IPS-15b (cell line): ENCODE data around the gene SMIM5.

Source experiments
- H3K27me3 ChIP-seq: one replicate; pipeline ENCODE4 v1.6.1; 2013; ENCODE audit warnings: low read length; ENCODE audit not compliant: control insufficient read depth, insufficient read depth
- H3K36me3 ChIP-seq: one replicate; pipeline ENCODE4 v1.6.1; 2013; ENCODE audit warnings: low read length; ENCODE audit not compliant: control insufficient read depth, insufficient read depth
- H3K4me1 ChIP-seq: one replicate; pipeline ENCODE4 v1.6.1; 2013; ENCODE audit warnings: mild to moderate bottlenecking, low read length; ENCODE audit not compliant: control insufficient read depth, insufficient read depth
- H3K4me3 ChIP-seq: one replicate; pipeline ENCODE4 v1.5.1; 2013; ENCODE audit warnings: low read depth, low read length
- H3K9ac ChIP-seq: one replicate; pipeline ENCODE4 v1.6.1; 2013; ENCODE audit warnings: low read depth, mild to moderate bottlenecking, low read length
- H3K9me3 ChIP-seq: one replicate; pipeline ENCODE4 v1.6.1; 2013; ENCODE audit warnings: mild to moderate bottlenecking, low read length; ENCODE audit not compliant: control insufficient read depth, insufficient read depth

SMIM5 gene

DNA sequence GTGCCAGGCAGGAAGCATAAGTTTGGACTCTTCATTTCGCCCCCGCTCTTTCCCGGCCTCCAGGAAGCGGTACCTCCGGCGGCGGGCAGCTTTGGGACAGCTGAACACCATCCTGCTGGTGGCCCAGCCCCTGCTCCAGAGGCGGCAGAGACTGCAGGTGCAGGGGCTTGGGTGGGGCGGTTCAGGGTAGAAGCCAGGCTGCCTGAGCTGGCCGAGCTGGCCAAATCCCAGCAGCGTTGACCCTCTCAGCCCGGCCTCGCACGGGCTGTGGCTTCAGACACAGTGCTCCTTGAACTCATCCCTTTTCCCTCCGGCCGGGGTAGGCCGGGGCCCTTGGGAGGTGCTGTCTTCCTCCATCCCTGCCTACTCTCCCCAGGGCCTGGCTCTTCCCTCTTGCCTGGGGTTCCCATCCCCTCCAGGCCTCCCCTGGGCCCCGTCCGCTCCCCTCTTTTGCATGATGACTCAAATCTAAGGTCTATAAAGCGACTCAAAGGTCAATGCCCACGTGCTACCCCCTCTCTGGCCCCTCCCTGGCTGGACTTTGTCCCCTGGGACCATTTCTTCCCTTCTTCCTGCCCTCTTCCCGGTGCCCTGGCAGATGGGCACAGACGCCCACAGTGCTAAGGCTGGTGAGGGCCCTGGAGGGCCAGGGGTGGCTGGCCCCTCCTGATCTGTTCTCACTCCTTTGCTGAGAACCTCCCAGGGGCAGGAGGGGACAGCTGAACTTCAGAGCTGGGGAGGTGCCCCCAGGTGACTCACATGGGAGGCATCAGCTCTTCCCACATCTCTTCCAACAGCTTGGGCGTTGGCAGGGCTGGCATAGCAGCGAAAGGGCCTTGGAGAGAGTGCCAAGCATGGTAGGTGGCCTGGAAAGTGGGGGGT, 22.9 kb upstream of the SMIM5 start:
- H3K4me1 ChIP-seq, result no peaks in the 10 kb centered on the region
- H3K27me3 ChIP-seq, result no peaks in the 10 kb centered on the region
- H3K9ac ChIP-seq, result no peak overlapping the region
- peaks cover 4% of the 10 kb centered on the region for H3K36me3 ChIP-seq
- no peaks in the 10 kb centered on the region for H3K9me3 ChIP-seq
- H3K4me3 ChIP-seq, result no peak overlapping the region

DNA sequence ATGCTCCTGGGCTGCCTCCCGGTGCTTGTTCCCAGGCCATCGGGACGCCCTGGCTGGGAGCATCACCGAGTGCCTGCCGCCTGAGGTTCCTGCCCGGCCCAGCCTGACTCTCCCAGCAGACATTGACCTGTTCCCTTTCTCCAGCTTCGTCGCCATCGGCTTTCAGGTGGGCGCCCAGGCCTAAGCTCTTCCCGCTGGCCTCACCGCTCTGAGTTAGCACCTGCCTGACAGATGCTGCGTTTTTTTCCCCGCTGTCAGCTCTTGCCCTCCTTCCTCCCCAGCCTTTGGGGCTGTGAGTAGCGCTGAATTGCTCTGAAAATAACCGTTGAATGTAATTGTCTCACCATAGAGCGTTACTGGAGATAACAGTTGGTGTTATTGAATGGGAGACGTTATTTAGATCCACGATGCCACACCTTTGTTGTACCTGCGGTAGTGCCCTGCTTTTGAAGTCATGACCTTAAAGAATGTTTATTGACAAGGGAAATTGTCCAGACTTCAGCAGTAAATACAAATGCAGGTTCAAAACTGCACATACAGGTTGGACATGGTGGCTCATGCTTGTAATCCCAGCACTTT, 21.3 kb upstream of the SMIM5 start:
- Histone ChIP-seq H3K4me3 (no peak overlapping the region), H3K9me3 (no peaks in the 10 kb centered on the region), H3K4me1 (no peaks in the 10 kb centered on the region), H3K27me3 (no peaks in the 10 kb centered on the region), H3K36me3 (peaks cover 4% of the 10 kb centered on the region), H3K9ac (no peak overlapping the region)

- Histone ChIP-seq H3K36me3 (peaks cover 4% of the 10 kb centered on the region), H3K27me3 (no peaks in the 10 kb centered on the region), H3K9ac (no peak overlapping the region), H3K4me1 (no peaks in the 10 kb centered on the region), H3K4me3 (no peak overlapping the region), H3K9me3 (no peaks in the 10 kb centered on the region)
These were observed 20.2 kb upstream of the SMIM5 start for GRCh38 chr17:75612906-75613626.

GRCh38 chr17:75614006-75614405, 19.2 kb upstream of the SMIM5 start:
- Histone ChIP-seq H3K4me1 (no peaks in the 10 kb centered on the region), H3K27me3 (no peaks in the 10 kb centered on the region), H3K4me3 (no peak overlapping the region), H3K9ac (no peak overlapping the region), H3K36me3 (peaks cover 4% of the 10 kb centered on the region), H3K9me3 (no peaks in the 10 kb centered on the region)

DNA sequence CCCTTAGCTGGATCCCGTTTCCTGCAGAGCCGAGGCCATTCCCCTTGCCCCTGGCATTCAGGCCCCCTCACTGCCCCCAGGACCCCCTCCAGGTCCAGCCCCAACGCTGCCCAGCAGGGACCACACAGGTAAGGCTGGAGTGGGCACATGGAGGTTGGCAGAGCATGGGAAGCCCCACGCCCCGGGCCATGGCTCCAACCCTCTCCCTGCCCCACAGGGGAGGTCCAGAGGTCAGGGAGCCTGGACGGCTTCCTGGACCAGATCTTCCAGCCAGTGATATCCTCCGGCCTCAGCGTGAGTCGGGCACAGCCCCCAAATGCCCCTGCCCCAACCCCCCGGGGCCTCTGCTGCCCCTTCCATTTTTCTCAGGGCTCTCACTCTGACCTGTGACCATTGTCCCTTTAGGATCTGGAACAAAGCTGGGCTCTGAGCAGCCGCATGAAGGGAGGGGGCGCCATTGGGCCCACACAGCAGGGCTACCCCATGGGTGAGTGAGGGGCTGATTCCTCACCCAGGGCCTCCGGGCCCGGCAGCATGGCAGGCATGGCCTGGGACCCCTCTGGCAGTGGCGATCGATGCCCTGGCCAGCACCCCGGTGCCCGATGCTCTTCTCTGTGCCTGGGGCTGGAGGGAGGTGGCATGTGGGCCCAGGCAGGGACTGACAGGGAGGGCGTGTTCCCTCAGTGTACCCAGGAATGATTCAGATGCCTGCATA, 18.5 kb upstream of the SMIM5 start:
- no peak overlapping the region for H3K4me3 ChIP-seq
- H3K4me1 ChIP-seq, result no peaks in the 10 kb centered on the region
- peaks cover 4% of the 10 kb centered on the region for H3K36me3 ChIP-seq
- H3K27me3 ChIP-seq, result no peaks in the 10 kb centered on the region
- no peak overlapping the region for H3K9ac ChIP-seq
- no peaks in the 10 kb centered on the region for H3K9me3 ChIP-seq

DNA sequence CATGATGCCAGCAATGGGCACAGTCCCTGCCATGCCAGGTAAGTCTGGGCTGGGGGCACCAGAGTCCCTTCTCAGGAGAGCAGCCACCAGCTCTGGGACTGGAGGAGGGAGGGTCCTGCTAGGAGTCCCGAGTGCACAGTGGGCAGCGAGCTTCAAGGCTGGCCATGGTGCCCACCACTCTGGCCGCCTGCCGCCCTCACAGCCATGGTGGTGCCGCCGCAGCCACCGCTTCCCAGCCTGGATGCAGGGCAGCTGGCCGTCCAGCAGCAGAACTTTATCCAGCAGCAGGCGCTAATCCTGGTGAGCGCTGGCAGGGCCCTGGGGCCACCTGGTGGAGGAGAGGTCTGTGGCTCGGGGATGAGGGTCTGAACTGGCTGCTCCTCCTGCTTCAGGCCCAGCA, 17.9 kb upstream of the SMIM5 start:
- no peaks in the 10 kb centered on the region for H3K9me3 ChIP-seq
- H3K4me3 ChIP-seq, result no peak overlapping the region
- H3K9ac ChIP-seq, result no peak overlapping the region
- H3K27me3 ChIP-seq, result no peaks in the 10 kb centered on the region
- peaks cover 4% of the 10 kb centered on the region for H3K36me3 ChIP-seq
- H3K4me1 ChIP-seq, result no peaks in the 10 kb centered on the region

- H3K27me3 ChIP-seq, result no peaks in the 10 kb centered on the region
- no peaks in the 10 kb centered on the region for H3K4me1 ChIP-seq
- peaks cover 4% of the 10 kb centered on the region for H3K36me3 ChIP-seq
- no peaks in the 10 kb centered on the region for H3K9me3 ChIP-seq
- no peak overlapping the region for H3K4me3 ChIP-seq
- no peak overlapping the region for H3K9ac ChIP-seq
These were observed 16.6 kb upstream of the SMIM5 start for GRCh38 chr17:75616521-75617122.

- H3K36me3 ChIP-seq, result peaks cover 4% of the 10 kb centered on the region
- H3K9ac ChIP-seq, result no peak overlapping the region
These were observed 16.0 kb upstream of the SMIM5 start for GRCh38 chr17:75617218-75617617.

GRCh38 chr17:75617675-75618074, 15.6 kb upstream of the SMIM5 start:
- Histone ChIP-seq H3K9me3 (no peaks in the 10 kb centered on the region), H3K4me1 (no peaks in the 10 kb centered on the region), H3K9ac (no peak overlapping the region), H3K4me3 (no peak overlapping the region), H3K27me3 (no peaks in the 10 kb centered on the region), H3K36me3 (peaks cover 4% of the 10 kb centered on the region)

More at GRCh38 chr17:75617218-75617617, 16.0 kb upstream of the SMIM5 start:
- Histone ChIP-seq H3K27me3 (no peaks in the 10 kb centered on the region), H3K4me1 (no peaks in the 10 kb centered on the region), H3K9me3 (no peaks in the 10 kb centered on the region), H3K4me3 (no peak overlapping the region)

GRCh38 chr17:75619506-75620431, 13.5 kb upstream of the SMIM5 start:
- no peak overlapping the region for H3K9ac ChIP-seq
- H3K9me3 ChIP-seq, result no peaks in the 10 kb centered on the region
- peaks cover 4% of the 10 kb centered on the region for H3K36me3 ChIP-seq
- no peaks in the 10 kb centered on the region for H3K27me3 ChIP-seq
- no peak overlapping the region for H3K4me3 ChIP-seq
- no peaks in the 10 kb centered on the region for H3K4me1 ChIP-seq
